IMR-90 (cell line): Measurements from ENCODE around the gene SPART.

Source experiments
- CHD1 ChIP-seq: IDR thresholded peaks from 2 replicates; pipeline ENCODE4 v1.6.1; 2012; ENCODE audit warnings: low read depth, low read length, improper control_type of control experiment
- CTCF ChIP-seq: conservative IDR thresholded peaks from 2 replicates; pipeline ENCODE4 v1.5.1; 2012; ENCODE audit warnings: mild to moderate bottlenecking, low read depth, low read length, improper control_type of control experiment
- FOS ChIP-seq: fragments of 150-350 bp; IDR thresholded peaks from 2 replicates; pipeline ENCODE4 v1.6.1; 2016; ENCODE audit warnings: low read depth, low read length
- MAFK ChIP-seq: IDR thresholded peaks from 2 replicates; pipeline ENCODE4 v1.6.1; 2012; ENCODE audit warnings: low read depth, low read length, improper control_type of control experiment
- MXI1 ChIP-seq: IDR thresholded peaks from 2 replicates; pipeline ENCODE4 v1.6.1; 2012; ENCODE audit warnings: low read depth, mild to moderate bottlenecking, low read length, moderate library complexity, borderline replicate concordance
- POLR2A ChIP-seq: IDR thresholded peaks from 2 replicates; pipeline ENCODE4 v1.6.1; 2012; ENCODE audit warnings: mild to moderate bottlenecking, low read depth, low read length
- RFX5 ChIP-seq: IDR thresholded peaks from 2 replicates; pipeline ENCODE4 v1.8.0; 2012; ENCODE audit warnings: low read depth, mild to moderate bottlenecking, low read length, moderate library complexity
- SMC3 ChIP-seq: fragments of 150-350 bp; IDR thresholded peaks from 2 replicates; pipeline ENCODE4 v1.6.1; 2016; ENCODE audit warnings: low read depth, mild to moderate bottlenecking, antibody characterized with exemption, low read length, moderate library complexity

DNA sequence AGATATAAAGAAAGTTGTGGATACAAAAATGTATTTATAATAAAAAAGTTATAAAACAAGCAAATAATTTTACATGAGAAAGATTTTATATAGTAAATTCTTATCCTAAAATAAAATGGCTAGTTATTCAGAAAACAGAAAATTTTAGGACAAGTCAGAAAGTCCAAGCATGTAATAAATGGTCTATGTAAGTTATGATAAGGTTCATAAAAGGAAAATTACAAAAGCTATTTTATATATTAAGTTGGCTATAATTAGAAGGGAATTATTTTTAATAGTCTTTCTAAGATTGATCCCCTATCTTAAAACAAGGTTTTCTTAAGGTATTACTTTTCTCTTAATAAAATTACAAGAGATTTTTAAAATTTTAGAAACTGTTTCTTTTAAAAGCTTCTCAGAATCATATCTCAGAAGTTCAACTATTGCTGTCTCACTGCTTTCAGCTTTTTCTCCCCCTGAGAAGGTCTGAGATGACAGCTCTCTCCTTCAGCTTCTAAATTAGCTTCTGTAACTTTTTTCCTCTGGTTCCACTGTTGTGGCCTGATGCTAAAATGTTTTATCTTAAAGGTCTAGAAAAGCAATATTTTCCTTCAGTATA is 57.3 kb downstream of the SPART start:
- TF ChIP-seq POLR2A (no peak), CTCF (no peak), CHD1 (no peak), FOS (no peak), SMC3 (no peak), MAFK (no peak), MXI1 (no peak), RFX5 (no peak)
